ENCODE measurements around the gene MPIG6B.
A peak's percentile ranks its signal among the peaks of the same experiment; 100 is the strongest.

MPIG6B gene

DNA sequence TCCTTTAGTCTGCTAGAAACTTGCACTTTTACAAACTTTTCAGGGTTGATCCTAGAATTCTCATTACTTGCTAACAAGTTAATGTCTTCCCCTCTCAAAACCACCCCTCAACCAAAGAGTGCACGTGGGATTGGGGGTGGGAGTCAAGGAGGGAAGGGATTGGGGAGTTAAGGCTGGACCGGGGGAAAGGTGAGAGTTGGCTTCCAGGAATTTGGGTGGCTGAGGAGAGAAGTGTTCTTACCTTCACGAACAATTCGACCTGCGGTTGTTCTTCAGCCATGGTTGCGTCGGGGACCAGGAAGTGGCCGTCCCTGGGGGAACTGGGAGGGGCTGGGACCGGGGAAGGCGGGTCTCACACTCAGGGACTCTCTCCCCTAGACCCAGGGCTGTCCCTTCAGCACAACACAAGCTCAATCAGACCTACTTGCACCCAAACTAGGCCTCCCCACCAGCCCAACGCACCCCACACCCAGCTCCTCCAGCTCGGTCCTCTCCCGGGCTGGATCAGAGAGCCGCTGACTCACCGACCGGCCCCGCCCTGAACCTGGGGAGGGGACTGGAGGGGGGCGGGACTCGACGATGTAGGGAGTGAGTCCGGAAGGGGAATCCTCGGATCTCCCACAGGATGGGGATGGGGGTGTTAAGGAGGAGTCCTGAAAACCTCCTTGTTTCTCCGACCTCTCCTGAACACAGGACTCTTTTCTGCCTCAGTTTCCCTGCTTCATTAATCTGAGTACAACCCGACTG is 13.0 kb downstream of the MPIG6B start, which contains the start of gene CLIC1:
Gene CLIC1, minus strand, starts transcription at position 510 of the 747 bp plus-strand sequence. Its CDS starts 230 bp downstream, at position 280.
- DNase-seq (ENCODE audit: extremely low read depth, low read depth): no peak
- TF ChIP-seq, protein P1, sequence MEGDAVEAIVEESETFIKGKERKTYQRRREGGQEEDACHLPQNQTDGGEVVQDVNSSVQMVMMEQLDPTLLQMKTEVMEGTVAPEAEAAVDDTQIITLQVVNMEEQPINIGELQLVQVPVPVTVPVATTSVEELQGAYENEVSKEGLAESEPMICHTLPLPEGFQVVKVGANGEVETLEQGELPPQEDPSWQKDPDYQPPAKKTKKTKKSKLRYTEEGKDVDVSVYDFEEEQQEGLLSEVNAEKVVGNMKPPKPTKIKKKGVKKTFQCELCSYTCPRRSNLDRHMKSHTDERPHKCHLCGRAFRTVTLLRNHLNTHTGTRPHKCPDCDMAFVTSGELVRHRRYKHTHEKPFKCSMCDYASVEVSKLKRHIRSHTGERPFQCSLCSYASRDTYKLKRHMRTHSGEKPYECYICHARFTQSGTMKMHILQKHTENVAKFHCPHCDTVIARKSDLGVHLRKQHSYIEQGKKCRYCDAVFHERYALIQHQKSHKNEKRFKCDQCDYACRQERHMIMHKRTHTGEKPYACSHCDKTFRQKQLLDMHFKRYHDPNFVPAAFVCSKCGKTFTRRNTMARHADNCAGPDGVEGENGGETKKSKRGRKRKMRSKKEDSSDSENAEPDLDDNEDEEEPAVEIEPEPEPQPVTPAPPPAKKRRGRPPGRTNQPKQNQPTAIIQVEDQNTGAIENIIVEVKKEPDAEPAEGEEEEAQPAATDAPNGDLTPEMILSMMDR (IDR thresholded peaks at IDR 0.05; ENCODE audit: low read depth, low read length): no peak

DNA sequence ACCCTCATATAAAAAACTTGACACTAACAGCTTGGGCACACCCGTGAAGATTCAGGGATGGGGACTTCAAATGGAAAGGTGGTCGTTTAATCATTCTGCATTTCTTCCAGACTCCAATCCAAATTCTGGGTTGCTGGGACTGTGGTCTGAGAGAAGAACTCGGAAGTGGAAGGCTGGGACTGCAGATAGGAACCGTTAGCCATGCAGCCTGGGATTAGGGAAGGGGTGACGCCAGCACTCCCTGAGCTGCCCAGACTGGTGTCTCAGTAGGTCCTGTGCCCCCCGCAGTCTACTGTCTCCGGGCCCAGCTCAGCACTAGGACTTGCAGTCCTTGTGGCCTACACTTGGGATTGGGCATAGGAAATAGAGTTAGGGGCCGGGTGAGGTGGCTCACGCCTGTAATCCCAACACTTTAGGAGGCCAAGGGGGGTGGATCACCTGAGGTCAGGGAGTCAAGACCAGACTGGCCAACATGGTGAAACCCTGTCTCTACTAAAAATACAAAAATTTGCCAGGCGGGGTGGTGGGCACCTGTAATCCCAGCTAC is 13.7 kb downstream of the MPIG6B start:
- no peak for DNase-seq (ENCODE audit: extremely low read depth, low read depth)
- TF ChIP-seq, protein P1 (IDR thresholded peaks at IDR 0.05; ENCODE audit: low read depth, low read length): no peak

DNA sequence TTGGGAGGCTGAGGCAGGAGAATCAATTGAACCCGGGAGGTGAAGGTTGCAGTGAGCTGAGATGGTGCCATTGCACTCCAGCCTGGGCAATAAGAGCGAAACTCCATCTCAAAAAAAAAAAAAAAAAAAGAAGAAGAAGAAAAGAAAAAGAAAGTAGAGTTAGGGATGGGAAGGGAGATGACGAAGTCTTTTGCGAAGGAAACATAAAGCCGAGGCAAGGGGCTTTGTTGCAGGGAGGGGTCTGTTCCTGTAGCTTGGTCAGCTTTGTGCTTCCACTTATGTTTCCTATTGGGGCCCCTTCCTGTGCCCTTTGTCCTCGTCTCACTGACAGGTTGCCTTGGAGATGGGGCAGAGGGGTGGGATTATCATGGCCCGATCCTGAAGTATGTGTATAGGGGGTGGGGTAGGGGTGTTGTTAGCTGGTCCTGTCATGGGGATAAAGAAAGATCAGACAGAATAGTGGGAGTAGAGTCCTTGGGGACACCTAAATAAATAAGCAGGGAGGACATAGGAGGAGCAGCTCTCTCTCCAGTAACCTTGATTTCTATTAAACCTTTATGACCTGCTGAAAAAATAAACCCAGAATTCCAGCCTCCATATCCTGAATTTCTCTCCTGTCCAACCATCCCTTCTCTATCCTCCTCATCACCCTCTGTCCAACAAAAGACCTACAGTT is 14.3 kb downstream of the MPIG6B start:
- no peak for DNase-seq (ENCODE audit: extremely low read depth, low read depth)
- TF ChIP-seq, protein P1 (IDR thresholded peaks at IDR 0.05; ENCODE audit: low read depth, low read length): no peak

DNA sequence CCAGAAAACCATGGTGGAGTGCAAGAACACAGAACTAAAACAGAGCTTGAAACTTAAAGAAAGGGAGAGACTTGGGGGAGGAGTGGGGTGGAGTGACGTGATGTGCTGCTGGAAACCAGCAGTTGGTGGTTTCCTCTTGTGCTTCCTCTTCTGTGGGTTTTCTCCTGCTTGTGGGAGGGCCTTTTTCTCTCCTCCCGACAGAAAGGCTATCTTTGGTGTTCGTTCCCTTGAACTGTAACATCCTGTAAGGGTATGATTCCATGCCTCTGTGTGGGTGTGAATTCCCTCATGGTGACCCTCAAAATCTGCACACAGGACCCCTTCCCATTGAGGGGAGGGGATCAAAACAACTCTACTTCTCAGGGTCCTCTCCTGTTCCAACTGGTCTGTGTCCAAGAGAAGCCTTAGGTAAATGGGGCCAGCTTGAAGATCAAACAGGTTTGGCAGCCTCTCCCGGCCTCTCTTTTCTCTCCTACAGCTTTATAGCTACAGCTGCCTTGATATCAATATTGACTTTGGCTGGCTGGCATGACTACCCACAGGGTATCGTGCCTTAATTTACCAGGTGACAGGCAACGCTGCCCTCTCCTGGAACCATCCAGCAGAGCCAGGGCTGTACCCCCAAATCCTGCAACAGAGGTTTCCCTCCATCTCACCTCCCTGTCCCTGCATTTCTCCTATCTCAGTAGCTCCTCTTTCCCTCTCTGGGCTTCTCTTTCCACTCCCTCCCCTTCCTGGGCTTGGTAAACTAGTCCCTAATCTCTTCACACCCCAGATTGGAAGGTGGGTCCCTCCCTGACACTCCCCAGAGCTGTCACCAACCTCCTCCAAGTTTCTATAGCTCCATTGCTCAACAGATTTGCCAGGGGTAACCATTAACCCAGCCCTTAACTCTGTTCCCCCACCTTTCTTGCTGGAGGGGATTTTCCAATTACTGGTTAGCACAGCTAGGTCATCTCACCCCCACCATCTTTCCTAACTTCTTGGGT is 15.1 kb downstream of the MPIG6B start:
- DNase-seq (ENCODE audit: extremely low read depth, low read depth): no peak
- TF ChIP-seq, protein P1 (IDR thresholded peaks at IDR 0.05; ENCODE audit: low read depth, low read length): peak; percentile 26

DNA sequence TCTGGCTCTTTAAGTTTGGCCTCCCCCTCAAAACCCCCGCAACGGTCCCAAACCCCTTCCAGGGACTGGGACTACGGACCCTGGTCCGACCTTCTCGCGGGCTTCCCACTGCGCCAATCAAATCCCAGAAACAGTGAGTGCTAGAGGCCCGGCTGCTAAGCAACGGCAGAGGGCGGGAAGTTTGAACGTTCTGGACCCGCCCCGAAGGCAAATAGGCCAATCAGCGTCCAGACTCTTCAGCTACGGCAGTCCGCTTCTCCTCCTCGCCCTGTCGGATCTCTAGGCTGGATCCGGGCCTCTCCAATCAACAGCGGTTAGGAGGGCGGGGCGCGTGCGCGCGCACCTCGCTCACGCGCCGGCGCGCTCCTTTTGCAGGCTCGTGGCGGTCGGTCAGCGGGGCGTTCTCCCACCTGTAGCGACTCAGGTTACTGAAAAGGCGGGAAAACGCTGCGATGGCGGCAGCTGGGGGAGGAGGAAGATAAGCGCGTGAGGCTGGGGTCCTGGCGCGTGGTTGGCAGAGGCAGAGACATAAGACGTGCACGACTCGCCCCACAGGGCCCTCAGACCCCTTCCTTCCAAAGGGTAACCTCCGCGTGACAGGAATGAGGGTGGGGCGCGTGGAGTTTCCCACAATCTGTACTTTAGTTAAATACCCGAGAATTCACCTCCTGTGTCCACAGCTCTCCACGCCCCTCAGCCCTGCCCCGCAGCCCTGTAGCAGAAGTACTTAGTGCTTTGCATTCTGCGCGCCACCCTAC is 16.6 kb downstream of the MPIG6B start, which contains the start of gene MSH5:
Gene MSH5, plus strand, starts transcription at position 367 of the 758 bp plus-strand sequence. CDS start 462 bp downstream, outside the sequence.
- TF ChIP-seq, protein P1 (IDR thresholded peaks at IDR 0.05; ENCODE audit: low read depth, low read length): no peak
- peak; percentile 97 for DNase-seq (ENCODE audit: extremely low read depth, low read depth)

All from AG09319 (cell line).